KMS-11 (cell line): Measurements from ENCODE around the gene CASP10.
A peak's percentile ranks its signal among the peaks of the same experiment; 100 is the strongest.
"Not testable (repeated sequence)": the region's sequence is repeated elsewhere in the genome, so short reads cannot be mapped to it uniquely, and the experiment has no call there.

ENCODE experiments used
- H2AFZ ChIP-seq: fragments of 200-600 bp; sonication (generic); 2 replicates; pipeline ENCODE4 v1.6.1; 2016; ENCODE audit warnings: antibody characterized with exemption, mixed run types, low read depth
- H3K27ac ChIP-seq: fragments of 200-600 bp; sonication (generic); 2 replicates; pipeline ENCODE4 v1.6.1; 2016; ENCODE audit warnings: mild to moderate bottlenecking, mixed run types
- H3K27me3 ChIP-seq: fragments of 200-600 bp; sonication (generic); 2 replicates; pipeline ENCODE4 v1.6.1; 2017; ENCODE audit warnings: mild to moderate bottlenecking, low read depth, mixed run types, moderate library complexity; ENCODE audit not compliant: insufficient read depth
- H3K36me3 ChIP-seq: fragments of 200-600 bp; sonication (generic); 2 replicates; pipeline ENCODE4 v1.6.1; 2017; ENCODE audit warnings: mild to moderate bottlenecking, mixed run types; ENCODE audit not compliant: insufficient read depth
- H3K4me1 ChIP-seq: fragments of 200-600 bp; sonication (generic); 2 replicates; pipeline ENCODE4 v1.6.1; 2016; ENCODE audit warnings: mild to moderate bottlenecking, low read depth, mixed run types; ENCODE audit not compliant: poor library complexity, severe bottlenecking
- H3K4me2 ChIP-seq: fragments of 200-600 bp; sonication (generic); 2 replicates; pipeline ENCODE4 v1.7.0; 2016; ENCODE audit warnings: mild to moderate bottlenecking, mixed run types
- H3K4me3 ChIP-seq: fragments of 200-600 bp; sonication (generic); IDR thresholded peaks from 2 replicates; pipeline ENCODE4 v1.6.1; 2017; ENCODE audit warnings: low read depth, low read length, mixed read lengths; ENCODE audit not compliant: insufficient read depth
- H3K79me2 ChIP-seq: fragments of 200-600 bp; sonication (generic); 2 replicates; pipeline ENCODE4 v1.6.1; 2016; ENCODE audit warnings: low read depth, mixed run types; ENCODE audit not compliant: insufficient read depth
- H3K9ac ChIP-seq: fragments of 200-600 bp; sonication (generic); 2 replicates; pipeline ENCODE4 v1.6.1; 2016; ENCODE audit warnings: mild to moderate bottlenecking, mixed run types
- H4K20me1 ChIP-seq: fragments of 200-600 bp; sonication (generic); 2 replicates; pipeline ENCODE4 v1.6.1; 2016; ENCODE audit warnings: mild to moderate bottlenecking, mixed run types; ENCODE audit not compliant: insufficient read depth
- TF ChIP-seq, protein P1 (sequence below): fragments of 200-600 bp; sonication (generic); conservative IDR thresholded peaks from 2 replicates; pipeline ENCODE4 v1.6.1; 2017; ENCODE audit warnings: low read depth, mild to moderate bottlenecking, antibody characterized with exemption, low read length, moderate library complexity, mixed read lengths

CASP10 gene

DNA sequence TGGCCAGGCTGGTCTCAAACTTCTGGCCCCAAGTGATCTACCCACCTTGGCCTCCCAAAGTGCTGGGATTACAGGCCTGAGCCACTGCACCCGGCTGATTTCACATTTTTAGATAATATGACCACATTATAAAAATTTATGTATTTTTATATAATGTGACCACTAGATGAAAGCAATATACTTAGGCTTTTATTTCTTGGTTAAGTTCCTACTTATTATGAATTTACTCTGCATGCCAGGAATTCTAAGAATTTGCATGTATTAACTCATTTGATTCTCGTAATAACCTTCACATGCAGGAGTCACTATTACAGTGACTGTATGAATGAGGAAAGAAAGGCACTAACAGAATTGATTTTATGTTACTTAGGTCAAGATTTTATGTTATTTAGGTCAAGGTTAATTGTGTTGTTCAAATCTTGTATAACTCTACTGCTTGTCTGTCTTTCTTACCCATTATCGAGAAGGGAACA is 51.8 kb downstream of the CASP10 start:
- H3K27me3 ChIP-seq: no peaks in the 10 kb centered on the region
- H3K4me3 ChIP-seq: no peak overlapping the region
- H3K4me1 ChIP-seq: peaks cover 67% of the 10 kb centered on the region
- peak overlapping the region; percentile 97 for H3K4me2 ChIP-seq
- H3K9ac ChIP-seq: peak overlapping the region; percentile 79; the same call in 1 of the 2 replicates
- peaks cover 51% of the 10 kb centered on the region for H3K79me2 ChIP-seq
- H2AFZ ChIP-seq: no peak overlapping the region
- H4K20me1 ChIP-seq: peaks cover 3% of the 10 kb centered on the region; the same call in 1 of the 2 replicates
- TF ChIP-seq, protein P1, sequence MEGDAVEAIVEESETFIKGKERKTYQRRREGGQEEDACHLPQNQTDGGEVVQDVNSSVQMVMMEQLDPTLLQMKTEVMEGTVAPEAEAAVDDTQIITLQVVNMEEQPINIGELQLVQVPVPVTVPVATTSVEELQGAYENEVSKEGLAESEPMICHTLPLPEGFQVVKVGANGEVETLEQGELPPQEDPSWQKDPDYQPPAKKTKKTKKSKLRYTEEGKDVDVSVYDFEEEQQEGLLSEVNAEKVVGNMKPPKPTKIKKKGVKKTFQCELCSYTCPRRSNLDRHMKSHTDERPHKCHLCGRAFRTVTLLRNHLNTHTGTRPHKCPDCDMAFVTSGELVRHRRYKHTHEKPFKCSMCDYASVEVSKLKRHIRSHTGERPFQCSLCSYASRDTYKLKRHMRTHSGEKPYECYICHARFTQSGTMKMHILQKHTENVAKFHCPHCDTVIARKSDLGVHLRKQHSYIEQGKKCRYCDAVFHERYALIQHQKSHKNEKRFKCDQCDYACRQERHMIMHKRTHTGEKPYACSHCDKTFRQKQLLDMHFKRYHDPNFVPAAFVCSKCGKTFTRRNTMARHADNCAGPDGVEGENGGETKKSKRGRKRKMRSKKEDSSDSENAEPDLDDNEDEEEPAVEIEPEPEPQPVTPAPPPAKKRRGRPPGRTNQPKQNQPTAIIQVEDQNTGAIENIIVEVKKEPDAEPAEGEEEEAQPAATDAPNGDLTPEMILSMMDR: no peak; the same call in 1 of the 2 replicates
- peak overlapping the region; percentile 78; the same call in 1 of the 2 replicates for H3K27ac ChIP-seq
- H3K36me3 ChIP-seq: no peaks in the 10 kb centered on the region; the same call in 1 of the 2 replicates

DNA sequence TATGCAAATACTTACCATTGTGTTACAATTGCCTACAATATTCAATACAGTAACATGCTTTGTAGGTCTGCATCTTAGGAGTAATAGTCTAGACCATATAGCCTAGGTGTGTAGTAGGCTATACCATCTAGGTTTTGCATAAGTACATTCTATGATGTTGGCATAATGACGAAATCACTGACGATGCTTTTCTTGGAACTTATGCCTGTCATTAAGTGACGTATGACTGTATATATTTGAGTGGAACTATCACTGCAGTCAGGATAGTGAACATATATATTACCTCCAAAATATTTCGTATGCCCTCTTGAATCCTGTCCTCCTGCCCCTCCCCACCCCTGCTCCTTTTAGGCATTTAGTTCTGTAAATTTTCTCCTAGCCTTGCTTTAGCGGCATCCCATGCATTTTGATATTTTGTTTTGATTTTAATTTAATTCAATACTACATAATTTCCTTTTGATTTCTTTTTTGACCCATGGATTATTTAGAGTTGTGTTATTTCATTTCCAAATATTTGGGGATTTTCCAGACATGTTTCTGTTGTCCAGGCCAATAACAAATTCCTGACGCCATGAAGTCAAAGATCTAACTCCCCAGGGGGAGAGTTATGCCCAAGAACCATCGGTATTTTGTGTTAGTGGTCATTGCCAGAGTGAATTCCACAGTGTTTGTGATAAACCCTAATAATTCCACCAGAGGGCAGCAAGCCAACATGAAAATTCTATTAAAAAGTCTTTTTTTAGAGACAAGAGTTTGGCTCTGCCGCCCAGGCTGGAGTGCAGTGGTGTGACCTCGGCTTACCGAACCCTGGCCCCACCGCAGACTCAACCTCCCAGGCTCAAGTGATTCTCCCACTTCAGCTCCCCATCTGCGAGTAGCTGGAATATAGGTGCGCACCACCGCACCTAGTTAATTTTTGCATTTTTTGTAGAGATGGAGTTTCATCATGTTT is 53.2 kb downstream of the CASP10 start:
- peaks cover 3% of the 10 kb centered on the region; the same call in 1 of the 2 replicates for H4K20me1 ChIP-seq
- H3K36me3 ChIP-seq: no peaks in the 10 kb centered on the region; the same call in 1 of the 2 replicates
- no peak overlapping the region for H3K4me3 ChIP-seq
- TF ChIP-seq, protein P1: peak; percentile 86
- peak overlapping the region; percentile 79; the same call in 1 of the 2 replicates for H3K9ac ChIP-seq
- H3K27ac ChIP-seq: peak overlapping the region; percentile 78; the same call in 1 of the 2 replicates
- peak overlapping the region; percentile 97 for H3K4me2 ChIP-seq
- peaks cover 57% of the 10 kb centered on the region for H3K4me1 ChIP-seq
- H3K27me3 ChIP-seq: no peaks in the 10 kb centered on the region
- no peak overlapping the region for H2AFZ ChIP-seq
- H3K79me2 ChIP-seq: peaks cover 53% of the 10 kb centered on the region

GRCh38 chr2:201237486-201238123 is 54.7 kb downstream of the CASP10 start:
- no peak overlapping the region for H3K4me2 ChIP-seq
- TF ChIP-seq, protein P1: no peak
- H3K9ac ChIP-seq: no peak overlapping the region
- no peak overlapping the region for H3K27ac ChIP-seq
- H3K4me3 ChIP-seq: no peak overlapping the region
- H3K27me3 ChIP-seq: no peaks in the 10 kb centered on the region
- H3K36me3 ChIP-seq: no peaks in the 10 kb centered on the region; the same call in 1 of the 2 replicates
- H2AFZ ChIP-seq: no peak overlapping the region
- H3K79me2 ChIP-seq: peaks cover 59% of the 10 kb centered on the region
- H3K4me1 ChIP-seq: peaks cover 43% of the 10 kb centered on the region
- peaks cover 3% of the 10 kb centered on the region; the same call in 1 of the 2 replicates for H4K20me1 ChIP-seq

DNA sequence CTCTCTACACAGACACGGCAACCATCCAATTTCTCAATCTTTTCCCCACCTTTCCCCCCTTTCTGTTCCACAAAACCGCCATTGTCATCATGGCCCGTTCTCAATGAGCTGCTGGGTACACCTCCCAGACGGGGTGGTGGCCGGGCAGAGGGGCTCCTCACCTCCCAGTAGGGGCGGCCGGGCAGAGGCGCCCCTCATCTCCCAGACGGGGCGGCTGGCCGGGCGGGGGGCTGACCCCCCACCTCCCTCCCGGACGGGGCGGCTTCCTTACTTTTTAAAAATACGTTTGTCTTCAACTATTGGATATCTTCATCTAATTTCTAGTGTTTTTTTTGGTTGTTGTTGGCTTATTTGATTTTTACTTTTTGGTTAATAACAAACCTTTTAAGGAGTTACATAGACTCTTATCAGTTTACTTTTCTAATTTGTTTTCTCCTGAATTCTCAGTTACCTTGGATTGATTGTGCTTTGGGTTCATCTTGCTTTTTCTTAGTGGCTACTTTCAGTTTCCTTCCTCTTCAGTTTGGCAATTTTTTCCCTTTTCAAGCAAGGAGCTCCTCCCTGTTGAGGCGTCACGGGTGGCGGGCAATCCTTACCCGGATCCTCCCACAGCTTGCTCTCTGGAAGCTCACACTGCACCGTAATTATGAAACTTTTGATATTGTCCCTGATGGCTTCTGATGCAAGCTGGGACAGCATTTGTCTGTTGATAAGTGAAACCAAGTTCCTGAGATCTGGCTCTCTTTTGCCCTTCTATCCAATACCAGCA is 56.4 kb downstream of the CASP10 start:
- Histone ChIP-seq H3K4me1 (peaks cover 38% of the 10 kb centered on the region), H3K79me2 (peaks cover 48% of the 10 kb centered on the region)
- H3K36me3 ChIP-seq, H3K4me2 ChIP-seq, H2AFZ ChIP-seq, H3K27ac ChIP-seq, H3K27me3 ChIP-seq, H4K20me1 ChIP-seq, H3K9ac ChIP-seq, H3K4me3 ChIP-seq: not testable (repeated sequence)
